SK-N-MC (cell line): ENCODE measurements around the gene GJC1.

ENCODE experiments used
- EZH2 ChIP-seq: fragments of 200-600 bp; sonication (generic); IDR thresholded peaks from one replicate; pipeline ENCODE4 v1.6.1; 2017; ENCODE audit warnings: antibody characterized with exemption
- POLR2AphosphoS5 ChIP-seq: IDR thresholded peaks from 2 replicates; pipeline ENCODE4 v1.6.1; 2012; ENCODE audit warnings: mild to moderate bottlenecking, low read depth, low read length, borderline replicate concordance

DNA sequence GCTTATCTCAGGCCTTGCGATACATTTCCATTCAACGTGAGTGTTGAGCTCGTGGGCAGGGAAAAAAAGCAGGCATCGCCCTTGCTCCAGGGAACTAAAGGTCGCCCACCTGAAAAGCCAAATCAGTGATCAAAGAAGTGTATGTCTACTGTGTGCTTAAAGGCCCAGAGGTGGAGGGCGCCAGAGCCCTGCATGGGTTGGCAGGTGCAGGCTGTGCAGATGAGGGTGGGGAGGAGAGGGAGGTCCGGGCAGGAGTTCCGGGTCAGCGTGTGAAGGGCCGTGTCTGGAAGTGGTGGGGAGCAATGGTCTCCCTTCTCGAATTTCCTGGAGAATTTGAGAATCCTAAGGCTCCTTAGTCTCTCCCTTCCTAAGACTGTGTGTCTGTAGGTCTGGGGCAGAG lies 64.1 kb downstream of the GJC1 start:
- no peak for TF ChIP-seq POLR2AphosphoS5
- TF ChIP-seq EZH2, result no peak
